ENCODE results near the gene ZIC2.

ZIC2 gene

GRCh38 chr13:99988529-99989275, 7.1 kb downstream of the ZIC2 start:
- DNase-seq = no peak

GRCh38 chr13:99989276-99990125, 7.9 kb downstream of the ZIC2 start:
- no peak for DNase-seq

- DNase-seq = no peak
Observed at GRCh38 chr13:99990126-99990977, 8.8 kb downstream of the ZIC2 start.

- no peak for DNase-seq
Observed at GRCh38 chr13:99991013-99991827, 9.6 kb downstream of the ZIC2 start.

GRCh38 chr13:99991828-99992775, 10.5 kb downstream of the ZIC2 start:
- no peak for DNase-seq

GRCh38 chr13:99992949-99993351, 11.4 kb downstream of the ZIC2 start:
- no peak for DNase-seq

GRCh38 chr13:99993660-99994637, 12.4 kb downstream of the ZIC2 start:
- no peak for DNase-seq

GRCh38 chr13:99994638-99995020, 13.0 kb downstream of the ZIC2 start:
- DNase-seq = no peak

GRCh38 chr13:99995104-99995588, 13.6 kb downstream of the ZIC2 start:
- DNase-seq = no peak

- DNase-seq = no peak
Observed at GRCh38 chr13:99995589-99996380, 14.2 kb downstream of the ZIC2 start.

- DNase-seq = no peak
Observed at GRCh38 chr13:99996381-99996973, 14.9 kb downstream of the ZIC2 start.

GRCh38 chr13:99997702-99998214, 16.2 kb downstream of the ZIC2 start:
- DNase-seq = no peak

- DNase-seq = no peak
Observed at GRCh38 chr13:99998261-99998660, 16.7 kb downstream of the ZIC2 start.

GRCh38 chr13:100014621-100015020, 33.0 kb downstream of the ZIC2 start:
- DNase-seq = no peak

- DNase-seq = no peak
Observed at GRCh38 chr13:100019780-100020356, 38.3 kb downstream of the ZIC2 start.

GRCh38 chr13:100022798-100023197, 41.2 kb downstream of the ZIC2 start:
- no peak for DNase-seq

GRCh38 chr13:100024023-100024422, 42.4 kb downstream of the ZIC2 start:
- DNase-seq = no peak

- DNase-seq = no peak
Observed at GRCh38 chr13:100029933-100030332, 48.3 kb downstream of the ZIC2 start.
